ENCODE results near the gene ALKBH1. TPM values are rescaled to one million over a fixed set of nuclear protein-coding genes. Genes with fewer than 3 reads are reported as not detected.
"Not testable (repeated sequence)": the region's sequence is repeated elsewhere in the genome, so short reads cannot be mapped to it uniquely, and the experiment has no call there.

ALKBH1 gene
- total RNA-seq (2014; rRNA removed; shearing (Covaris generic)), result 20.4 and 20.8 TPM in 2 replicates
- 7.9 and 13.1 TPM in 2 replicates for polyA plus RNA-seq (2014; cell fraction: nucleus; rRNA removed)

- peak; percentile 86 for DNase-seq (ENCODE audit: extremely low read depth, low read depth)
Measured at GRCh38 chr14:77707724-77708408, at the start of gene ALKBH1, which contains the start of gene SLIRP. TSS of gene ALKBH1 (minus strand) at chr14:77708023. CDS start at chr14:77708004, 19 bp downstream. TSS of gene SLIRP (plus strand) at chr14:77708103. CDS start at chr14:77708112, 9 bp downstream.

GRCh38 chr14:77752799-77753516 lies 45.1 kb upstream of the ALKBH1 start:
- DNase-seq (ENCODE audit: extremely low read depth, low read depth), result no peak

- no peak for DNase-seq (ENCODE audit: extremely low read depth, low read depth)
Measured at GRCh38 chr14:77752266-77752665, 44.4 kb upstream of the ALKBH1 start.

GRCh38 chr14:77747425-77747824 lies 39.6 kb upstream of the ALKBH1 start:
- DNase-seq (ENCODE audit: extremely low read depth, low read depth), result not testable (repeated sequence)

- no peak for DNase-seq (ENCODE audit: extremely low read depth, low read depth)
Measured at GRCh38 chr14:77746064-77746702, 38.4 kb upstream of the ALKBH1 start.

- no peak for DNase-seq (ENCODE audit: extremely low read depth, low read depth)
Measured at GRCh38 chr14:77741438-77741837, 33.6 kb upstream of the ALKBH1 start.

GRCh38 chr14:77738559-77739250 lies 30.9 kb upstream of the ALKBH1 start:
- no peak for DNase-seq (ENCODE audit: extremely low read depth, low read depth)

GRCh38 chr14:77730976-77731497 lies 23.2 kb upstream of the ALKBH1 start:
- DNase-seq (ENCODE audit: extremely low read depth, low read depth), result no peak

GRCh38 chr14:77722301-77722700 lies 14.5 kb upstream of the ALKBH1 start:
- DNase-seq (ENCODE audit: extremely low read depth, low read depth), result no peak

- no peak for DNase-seq (ENCODE audit: extremely low read depth, low read depth)
Measured at GRCh38 chr14:77721437-77721836, 13.6 kb upstream of the ALKBH1 start.

- no peak for DNase-seq (ENCODE audit: extremely low read depth, low read depth)
Measured at GRCh38 chr14:77717608-77718305, 9.9 kb upstream of the ALKBH1 start.

GRCh38 chr14:77714926-77715325 lies 7.1 kb upstream of the ALKBH1 start:
- no peak for DNase-seq (ENCODE audit: extremely low read depth, low read depth)

GRCh38 chr14:77710364-77710763 lies 2.5 kb upstream of the ALKBH1 start:
- DNase-seq (ENCODE audit: extremely low read depth, low read depth), result no peak

- no peak for DNase-seq (ENCODE audit: extremely low read depth, low read depth)
Measured at GRCh38 chr14:77709412-77709811, 1.6 kb upstream of the ALKBH1 start.

- DNase-seq (ENCODE audit: extremely low read depth, low read depth), result no peak
Measured at GRCh38 chr14:77708749-77709148, 926 bp upstream of the ALKBH1 start.

GRCh38 chr14:77707355-77707723 lies 484 bp downstream of the ALKBH1 start:
- DNase-seq (ENCODE audit: extremely low read depth, low read depth), result peak; percentile 25

- no peak for DNase-seq (ENCODE audit: extremely low read depth, low read depth)
Measured at GRCh38 chr14:77691259-77691658, 16.6 kb downstream of the ALKBH1 start.

- no peak for DNase-seq (ENCODE audit: extremely low read depth, low read depth)
Measured at GRCh38 chr14:77682158-77682553, 25.7 kb downstream of the ALKBH1 start.

GRCh38 chr14:77681196-77682157 lies 26.3 kb downstream of the ALKBH1 start:
- no peak for DNase-seq (ENCODE audit: extremely low read depth, low read depth)

Measured in NCI-H460 (cell line).